Fibroblast of skin of right biceps (primary cell): ENCODE results near the gene SLC29A3.
"Not testable (repeated sequence)": the region's sequence is repeated elsewhere in the genome, so short reads cannot be mapped to it uniquely, and the experiment has no call there.

Experiments
- DNase-seq: peaks from one replicate; pipeline ENCODE4 v3.0.0-alpha.2; 2013

Gene SLC29A3

GRCh38 chr10:71284544-71285179 lies 34.4 kb upstream of the SLC29A3 start:
- no peak for DNase-seq

DNA sequence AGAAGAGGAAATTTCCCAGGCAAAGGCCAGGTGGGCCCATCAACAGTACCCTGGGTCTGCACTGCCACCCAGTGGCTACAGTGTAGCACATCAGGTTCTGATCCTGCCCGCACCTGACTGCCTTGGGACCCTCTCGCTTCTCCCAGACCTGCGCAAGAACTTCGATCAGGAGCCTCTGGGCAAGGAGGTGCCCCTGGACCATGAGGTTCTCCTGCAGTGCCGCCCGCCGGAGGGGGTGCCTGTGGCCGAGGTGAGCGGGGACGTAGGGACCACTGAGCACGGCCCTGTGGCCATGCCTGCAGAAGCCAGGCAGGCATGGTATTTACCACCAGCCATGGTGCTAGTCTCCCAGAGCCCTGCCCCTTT lies 33.9 kb upstream of the SLC29A3 start:
- DNase-seq = peak; percentile 27

- DNase-seq = no peak
Measured at GRCh38 chr10:71285986-71286385, 33.1 kb upstream of the SLC29A3 start.

DNA sequence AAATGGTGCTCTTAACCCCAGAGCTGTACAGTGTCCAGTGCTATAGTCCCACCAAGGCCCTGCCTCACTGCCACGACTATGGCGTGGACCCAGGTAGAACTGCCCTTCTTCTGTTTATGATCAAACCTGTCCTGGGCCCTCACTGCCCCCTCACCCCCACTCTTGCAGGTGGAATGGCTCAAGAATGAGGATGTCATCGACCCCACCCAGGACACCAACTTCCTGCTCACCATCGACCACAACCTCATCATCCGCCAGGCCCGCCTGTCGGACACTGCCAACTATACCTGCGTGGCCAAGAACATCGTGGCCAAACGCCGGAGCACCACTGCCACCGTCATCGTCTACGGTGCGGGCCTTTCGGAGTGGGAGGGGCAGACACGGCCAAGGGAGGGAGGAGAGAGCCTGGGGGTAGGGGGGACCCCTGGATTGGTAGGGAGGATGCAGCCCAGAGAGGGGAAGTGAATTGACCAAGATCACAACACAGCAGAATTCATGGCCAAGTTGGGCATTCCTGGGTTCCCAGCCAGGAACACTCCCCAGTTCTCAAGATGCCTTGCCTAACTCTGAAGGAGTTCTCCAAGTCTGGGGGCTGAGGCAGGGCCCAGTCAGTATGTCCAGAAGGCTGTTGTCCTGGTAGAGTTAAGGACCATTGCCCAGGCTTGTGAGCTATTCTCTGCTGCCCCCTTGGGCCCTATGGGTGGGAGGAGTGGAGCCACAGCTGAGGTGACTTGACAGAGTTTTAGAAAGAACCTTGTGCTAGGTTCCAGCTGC lies 32.4 kb upstream of the SLC29A3 start:
- no peak for DNase-seq

GRCh38 chr10:71287456-71287855 lies 31.6 kb upstream of the SLC29A3 start:
- DNase-seq = no peak

DNA sequence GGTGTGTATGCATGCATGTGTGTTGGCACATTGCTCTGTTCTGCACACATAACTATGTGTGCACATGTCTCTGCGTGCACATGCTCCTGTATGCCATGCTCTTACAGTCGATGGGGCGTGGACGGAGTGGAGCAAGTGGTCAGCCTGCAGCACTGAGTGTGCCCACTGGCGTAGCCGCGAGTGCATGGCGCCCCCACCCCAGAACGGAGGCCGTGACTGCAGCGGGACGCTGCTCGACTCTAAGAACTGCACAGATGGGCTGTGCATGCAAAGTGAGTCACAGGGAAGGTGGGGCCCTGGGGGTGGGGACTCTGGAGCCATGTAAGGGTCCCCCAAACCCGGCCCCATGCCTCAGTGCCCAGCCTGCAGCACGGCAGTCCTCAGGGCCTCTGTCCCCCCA lies 30.6 kb upstream of the SLC29A3 start:
- no peak for DNase-seq

DNA sequence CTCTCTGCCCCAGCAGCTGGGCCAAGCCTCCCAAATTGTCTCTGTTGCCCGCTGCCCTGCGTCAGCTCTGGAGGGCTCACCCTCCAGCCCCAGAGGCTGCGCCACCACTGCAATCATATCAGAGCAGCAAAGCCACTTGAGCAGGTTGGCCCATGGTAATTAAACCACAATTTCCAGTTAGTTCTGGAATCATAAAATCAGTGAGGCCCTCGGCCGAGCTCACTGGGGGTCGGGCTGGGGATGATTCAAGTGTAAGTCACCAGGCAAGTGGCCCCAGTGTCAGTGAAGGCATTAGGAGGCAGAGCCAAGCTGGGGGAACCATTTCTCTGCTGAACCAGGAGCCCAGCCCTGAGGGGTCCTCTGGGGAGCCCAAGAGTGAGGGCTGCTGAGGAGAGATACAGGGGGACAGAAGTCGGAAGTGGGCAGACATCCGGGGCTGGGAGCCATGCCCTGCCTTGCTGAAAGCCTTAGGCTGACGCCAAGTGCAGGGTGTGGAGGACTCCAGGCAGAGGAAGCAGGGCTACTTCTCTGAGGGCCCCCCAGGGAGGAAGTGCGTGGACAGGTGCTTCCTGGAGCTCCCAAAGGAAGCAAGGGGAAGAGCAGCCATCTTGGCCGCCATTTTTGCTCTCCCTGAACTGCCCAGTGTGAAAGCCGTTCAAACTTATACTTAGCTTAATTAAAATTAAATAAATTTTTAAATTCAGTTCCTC lies 29.5 kb upstream of the SLC29A3 start:
- DNase-seq = no peak

GRCh38 chr10:71290331-71290730 lies 28.7 kb upstream of the SLC29A3 start:
- DNase-seq = no peak

DNA sequence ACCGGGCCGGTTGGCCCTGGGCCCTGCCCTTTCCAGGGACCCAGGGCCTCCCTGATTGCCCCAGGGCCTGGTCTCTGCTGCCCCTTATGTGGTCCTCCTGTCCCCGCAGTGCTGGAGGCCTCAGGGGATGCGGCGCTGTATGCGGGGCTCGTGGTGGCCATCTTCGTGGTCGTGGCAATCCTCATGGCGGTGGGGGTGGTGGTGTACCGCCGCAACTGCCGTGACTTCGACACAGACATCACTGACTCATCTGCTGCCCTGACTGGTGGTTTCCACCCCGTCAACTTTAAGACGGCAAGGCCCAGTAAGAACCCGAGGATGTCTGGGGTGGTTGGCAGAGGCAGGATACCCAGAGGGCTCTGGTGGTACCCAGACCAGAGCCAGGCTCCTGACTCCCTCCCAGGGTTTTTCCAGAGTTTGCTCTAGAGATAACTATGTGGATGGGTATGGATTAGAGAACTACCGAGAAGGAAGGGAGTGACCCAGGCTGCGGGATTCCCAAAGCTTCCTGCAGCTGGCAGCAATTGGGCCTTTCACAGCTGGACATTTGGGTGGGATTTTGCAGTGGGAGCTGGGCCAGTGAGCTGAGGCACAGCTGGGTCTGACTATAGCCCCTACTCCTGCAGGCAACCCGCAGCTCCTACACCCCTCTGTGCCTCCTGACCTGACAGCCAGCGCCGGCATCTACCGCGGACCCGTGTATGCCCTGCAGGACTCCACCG lies 28.1 kb upstream of the SLC29A3 start:
- no peak for DNase-seq

DNA sequence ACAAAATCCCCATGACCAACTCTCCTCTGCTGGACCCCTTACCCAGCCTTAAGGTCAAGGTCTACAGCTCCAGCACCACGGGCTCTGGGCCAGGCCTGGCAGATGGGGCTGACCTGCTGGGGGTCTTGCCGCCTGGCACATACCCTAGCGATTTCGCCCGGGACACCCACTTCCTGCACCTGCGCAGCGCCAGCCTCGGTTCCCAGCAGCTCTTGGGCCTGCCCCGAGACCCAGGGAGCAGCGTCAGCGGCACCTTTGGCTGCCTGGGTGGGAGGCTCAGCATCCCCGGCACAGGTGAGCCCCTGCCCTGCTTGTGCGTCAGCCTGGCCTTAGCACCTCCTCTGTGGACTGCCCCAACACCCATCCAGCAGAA lies 27.5 kb upstream of the SLC29A3 start:
- DNase-seq = no peak

DNA sequence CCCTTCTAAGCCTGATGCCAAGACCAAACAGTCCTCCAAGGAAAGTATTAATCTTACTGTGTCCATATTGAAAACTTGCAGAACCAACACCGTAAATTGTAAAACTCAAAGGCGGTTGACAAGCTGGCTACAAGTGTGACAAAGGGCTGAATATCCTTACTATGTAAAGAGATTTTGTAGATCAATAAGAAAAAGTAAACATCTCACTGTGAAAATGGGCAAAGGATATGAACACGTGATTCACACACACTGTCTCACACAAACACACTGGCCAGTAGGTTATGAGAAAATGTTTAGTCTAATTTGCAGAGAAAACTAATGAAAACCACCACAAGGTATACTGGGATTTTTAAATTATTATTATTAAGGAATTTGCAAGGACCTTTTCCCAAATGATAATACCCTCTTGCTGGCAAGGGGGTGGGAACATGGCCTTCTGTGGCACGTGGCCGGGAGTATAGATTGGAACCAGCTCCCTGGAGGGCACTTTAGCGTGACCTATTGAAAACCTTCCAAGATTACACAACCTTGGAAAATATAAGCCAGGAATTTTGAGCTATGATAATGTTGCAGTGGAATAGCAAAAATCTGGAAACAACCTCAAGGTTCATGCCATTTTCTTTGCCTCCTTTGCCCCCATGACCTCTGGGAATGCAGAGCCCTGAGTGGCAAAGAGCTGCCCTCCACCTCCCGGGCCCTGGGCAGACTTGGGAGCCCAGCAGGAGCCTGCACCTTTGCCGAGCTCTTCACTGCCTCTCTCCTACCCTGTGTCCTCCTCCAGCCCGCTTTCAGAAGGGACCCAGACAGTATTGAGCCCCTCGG lies 26.2 kb upstream of the SLC29A3 start:
- no peak for DNase-seq

DNA sequence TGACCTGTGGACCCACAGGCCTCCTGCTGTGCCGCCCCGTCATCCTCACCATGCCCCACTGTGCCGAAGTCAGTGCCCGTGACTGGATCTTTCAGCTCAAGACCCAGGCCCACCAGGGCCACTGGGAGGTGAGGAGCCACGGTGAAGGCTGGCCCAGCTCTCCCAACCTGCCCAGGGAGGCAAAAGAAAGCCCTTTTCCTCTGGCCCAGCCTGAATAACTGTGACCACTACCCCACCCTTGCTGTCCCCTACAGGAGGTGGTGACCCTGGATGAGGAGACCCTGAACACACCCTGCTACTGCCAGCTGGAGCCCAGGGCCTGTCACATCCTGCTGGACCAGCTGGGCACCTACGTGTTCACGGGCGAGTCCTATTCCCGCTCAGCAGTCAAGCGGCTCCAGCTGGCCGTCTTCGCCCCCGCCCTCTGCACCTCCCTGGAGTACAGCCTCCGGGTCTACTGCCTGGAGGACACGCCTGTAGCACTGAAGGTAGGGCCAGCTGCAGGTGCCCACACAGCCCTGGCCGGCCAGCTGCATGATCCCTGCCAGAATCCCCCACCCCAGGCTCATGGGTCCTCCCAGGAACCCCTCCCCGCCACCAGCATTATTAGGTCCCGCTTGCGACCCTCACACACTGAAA lies 25.5 kb upstream of the SLC29A3 start:
- no peak for DNase-seq

DNA sequence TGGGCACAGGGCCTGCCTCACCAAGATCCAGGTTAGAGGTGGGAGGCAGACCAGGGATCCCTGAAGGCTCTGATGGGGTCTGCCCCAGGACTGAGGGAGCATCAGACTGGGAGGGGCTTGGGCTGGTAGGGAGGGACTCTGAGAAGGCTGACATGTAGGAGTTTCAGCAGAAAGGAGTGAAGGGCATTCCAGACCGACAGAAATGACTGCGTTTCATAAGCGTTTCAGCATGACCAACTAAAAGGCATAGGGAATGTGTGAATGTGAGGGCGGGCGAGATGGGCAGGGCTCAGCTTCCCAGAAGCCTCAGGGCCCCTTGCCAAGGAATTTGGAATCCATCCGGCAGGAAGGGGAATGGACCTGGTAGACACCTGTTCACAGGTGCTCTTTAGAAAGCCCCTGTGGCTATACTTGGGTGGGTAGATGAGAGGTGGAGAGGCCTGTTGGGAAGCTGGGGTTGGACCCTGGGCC lies 24.9 kb upstream of the SLC29A3 start:
- no peak for DNase-seq

DNA sequence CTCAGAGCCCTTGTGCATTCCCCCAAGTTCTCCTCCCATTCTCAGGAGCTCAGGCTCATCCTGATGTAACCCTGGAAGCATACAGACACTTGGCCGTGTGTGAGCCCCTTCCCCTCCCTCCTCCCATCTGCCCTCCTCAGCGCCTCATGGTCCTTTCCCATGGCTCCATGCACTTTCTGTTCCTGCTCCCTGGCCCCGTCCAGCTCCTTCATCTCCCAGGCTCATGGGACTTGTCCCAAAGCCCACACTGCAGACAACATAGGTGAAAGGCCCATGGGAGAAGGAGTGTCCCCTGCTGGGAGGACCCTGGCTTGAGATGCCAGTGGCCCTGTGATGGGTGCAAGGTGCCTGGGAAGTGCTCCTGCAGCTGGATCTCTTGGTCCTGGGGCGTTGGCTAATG lies 24.2 kb upstream of the SLC29A3 start:
- DNase-seq = no peak

- no peak for DNase-seq
Measured at GRCh38 chr10:71295641-71296040, 23.4 kb upstream of the SLC29A3 start.

DNA sequence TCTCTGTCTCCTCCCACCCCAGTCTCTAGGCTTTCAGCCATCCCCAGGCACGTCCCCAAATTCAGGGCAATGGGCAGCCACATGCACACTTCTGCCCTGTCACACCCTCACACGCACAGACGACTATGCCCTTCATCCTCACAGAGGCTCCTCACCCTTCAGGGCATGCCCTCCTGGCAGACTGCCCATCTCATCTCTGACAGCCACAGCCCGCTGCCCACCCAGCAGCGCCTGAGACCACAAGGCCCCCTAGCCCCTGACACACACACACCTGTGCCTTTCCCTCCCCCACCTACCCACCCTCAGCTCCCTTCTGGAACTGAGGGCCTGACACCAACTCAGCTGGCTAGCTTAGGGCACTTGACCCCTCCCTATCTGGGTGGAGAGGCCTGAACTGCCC lies 23.0 kb upstream of the SLC29A3 start:
- no peak for DNase-seq

DNA sequence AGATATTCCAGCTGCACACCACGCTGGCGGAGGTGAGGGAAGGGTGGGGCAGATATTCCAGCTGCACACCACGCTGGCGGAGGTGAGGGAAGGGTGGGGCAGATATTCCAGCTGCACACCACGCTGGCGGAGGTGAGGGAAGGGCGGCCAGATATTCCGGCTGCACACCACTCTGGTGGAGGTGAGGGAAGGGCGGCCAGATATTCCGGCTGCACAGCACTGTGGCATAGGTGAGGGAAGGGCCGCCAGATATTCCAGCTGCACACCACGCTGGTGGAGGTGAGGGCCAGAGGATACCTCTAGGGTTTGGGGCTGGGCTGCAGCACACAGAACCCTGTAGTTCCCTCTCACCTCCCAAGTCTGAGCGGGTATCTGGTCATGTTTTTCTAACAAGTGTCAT lies 22.2 kb upstream of the SLC29A3 start:
- not testable (repeated sequence) for DNase-seq

- no peak for DNase-seq
Measured at GRCh38 chr10:71297343-71297742, 21.7 kb upstream of the SLC29A3 start.

DNA sequence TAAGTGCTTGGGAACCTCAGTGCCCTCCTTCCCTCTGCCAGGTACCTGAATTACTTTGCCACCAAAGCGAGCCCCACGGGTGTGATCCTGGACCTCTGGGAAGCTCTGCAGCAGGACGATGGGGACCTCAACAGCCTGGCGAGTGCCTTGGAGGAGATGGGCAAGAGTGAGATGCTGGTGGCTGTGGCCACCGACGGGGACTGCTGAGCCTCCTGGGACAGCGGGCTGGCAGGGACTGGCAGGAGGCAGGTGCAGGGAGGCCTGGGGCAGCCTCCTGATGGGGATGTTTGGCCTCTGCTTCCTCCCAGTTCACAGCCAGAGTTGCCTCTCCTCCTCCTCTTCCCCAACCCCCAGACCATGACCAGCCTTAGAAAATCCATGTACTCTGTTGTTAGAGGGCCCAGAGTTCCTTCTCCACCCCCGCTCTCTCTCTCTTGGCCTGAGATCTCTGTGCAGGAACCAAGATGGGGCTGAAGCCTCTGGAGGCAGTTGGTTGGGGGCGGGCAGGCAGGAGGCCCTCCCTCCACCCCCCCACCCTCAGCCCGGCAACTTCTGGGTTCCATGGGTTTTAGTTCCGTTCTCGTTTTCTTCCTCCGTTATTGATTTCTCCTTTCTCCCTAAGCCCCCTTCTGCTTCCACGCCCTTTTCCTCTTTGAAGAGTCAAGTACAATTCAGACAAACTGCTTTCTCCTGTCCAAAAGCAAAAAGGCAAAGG lies 19.8 kb upstream of the SLC29A3 start:
- no peak for DNase-seq

DNA sequence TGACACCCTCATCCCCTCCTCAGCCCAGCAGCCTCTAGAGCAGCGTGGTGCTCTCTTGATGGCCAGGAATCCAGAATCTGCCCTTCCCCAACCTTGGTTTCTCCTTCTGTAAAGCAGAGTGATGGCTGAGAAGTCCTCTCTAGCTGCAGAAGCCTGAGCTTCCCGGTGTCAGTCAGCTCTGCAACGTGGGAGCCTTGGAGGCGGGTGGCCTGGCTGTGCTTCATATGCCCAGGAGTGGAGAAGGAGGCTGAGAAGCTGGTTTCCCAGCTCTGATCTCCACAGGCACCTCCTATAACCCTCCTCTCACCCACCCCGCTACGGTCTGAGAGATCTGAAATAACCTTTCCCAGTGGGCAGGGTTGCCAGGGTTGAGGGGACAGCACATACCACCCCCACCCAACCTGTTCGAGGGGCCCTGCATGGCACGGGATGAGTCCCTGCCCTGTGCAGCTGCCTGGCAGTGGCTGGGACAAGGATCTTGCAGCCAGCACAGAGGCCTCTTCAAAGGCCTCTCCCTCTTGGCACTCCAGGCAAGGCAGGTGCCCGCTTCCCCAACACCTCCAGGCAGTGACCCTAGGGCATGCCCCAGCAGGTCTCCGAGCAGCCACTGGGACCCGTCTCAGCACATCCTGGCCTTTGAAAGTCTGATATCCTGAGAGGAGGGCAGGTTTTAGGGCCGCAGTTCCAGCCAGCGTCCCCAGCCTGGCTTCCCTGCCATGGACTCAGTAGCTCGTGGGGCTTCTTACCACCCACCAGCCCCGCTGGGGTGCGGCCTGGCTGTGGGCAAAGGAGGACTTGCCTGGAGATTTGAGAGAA lies 18.3 kb upstream of the SLC29A3 start:
- DNase-seq = no peak
